ENCODE measurements around the gene CCT8.

The CCT8 gene

DNA sequence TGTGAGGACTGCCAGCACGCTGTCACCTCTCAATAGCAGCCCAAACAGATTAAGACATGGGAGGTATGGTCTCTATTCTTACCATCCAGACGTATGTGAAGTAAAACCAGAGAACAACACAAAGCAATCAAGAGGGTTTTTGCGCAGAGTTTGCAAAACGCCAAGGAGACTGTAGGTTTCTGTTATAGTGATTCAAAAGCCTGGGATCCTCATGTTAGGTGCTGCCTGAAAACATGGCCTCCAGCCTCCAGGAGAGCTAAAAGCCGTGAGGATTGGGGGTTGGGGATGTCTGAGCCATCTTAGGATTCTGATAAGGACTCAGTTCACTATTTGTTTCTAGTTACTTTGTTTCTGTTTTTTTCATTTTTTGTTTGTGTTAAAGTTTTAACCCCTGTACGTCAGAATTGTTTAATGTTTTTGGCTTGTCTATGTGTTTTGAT is 4.2 kb upstream of the CCT8 start:
- peak; percentile 57 for DNase-seq (ENCODE audit: low spot score)

DNA sequence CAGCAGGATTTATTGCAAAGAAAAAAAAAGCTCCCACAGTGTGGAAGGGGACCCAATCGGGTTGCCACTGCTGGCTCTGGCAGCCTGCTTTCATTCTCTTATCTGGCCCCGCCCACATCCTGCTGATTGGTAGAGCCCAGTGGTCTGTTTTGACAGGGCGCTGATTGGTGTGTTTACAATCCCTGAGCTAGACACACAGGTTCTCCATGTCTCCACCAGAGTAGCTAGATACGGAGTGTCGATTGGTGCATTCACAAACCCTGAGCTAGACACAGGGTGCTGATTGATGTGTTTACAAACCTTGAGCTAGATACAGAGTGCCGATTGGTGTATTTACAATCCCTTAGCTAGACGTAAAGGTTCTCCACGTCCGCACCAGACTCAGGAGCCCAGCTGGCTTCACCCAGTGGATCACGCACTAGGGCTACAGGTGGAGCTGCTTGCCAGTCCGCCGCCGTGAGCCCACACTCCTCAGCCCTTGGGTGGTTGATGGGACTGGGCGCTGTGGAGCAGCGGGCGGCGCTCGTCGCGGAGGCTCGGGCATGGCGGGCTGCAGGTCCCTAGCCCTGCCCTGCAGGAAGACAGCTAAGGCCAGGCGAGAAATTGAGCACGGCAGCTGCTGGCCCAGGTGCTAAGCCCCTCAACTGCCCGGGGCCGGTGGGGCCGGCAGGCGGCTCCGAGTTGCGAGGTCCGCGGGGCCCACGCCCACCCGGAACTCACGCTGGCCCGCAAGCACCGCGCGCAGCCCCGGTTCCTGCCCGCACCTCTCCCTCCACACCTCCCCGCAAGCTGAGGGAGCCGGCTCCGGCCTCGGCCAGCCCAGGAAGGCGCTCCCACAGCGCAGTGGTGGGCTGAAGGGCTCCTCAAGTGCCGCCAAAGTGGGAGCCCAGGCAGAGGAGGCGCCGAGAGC is 3.5 kb upstream of the CCT8 start:
- DNase-seq (ENCODE audit: low spot score), result peak; percentile 65

DNA sequence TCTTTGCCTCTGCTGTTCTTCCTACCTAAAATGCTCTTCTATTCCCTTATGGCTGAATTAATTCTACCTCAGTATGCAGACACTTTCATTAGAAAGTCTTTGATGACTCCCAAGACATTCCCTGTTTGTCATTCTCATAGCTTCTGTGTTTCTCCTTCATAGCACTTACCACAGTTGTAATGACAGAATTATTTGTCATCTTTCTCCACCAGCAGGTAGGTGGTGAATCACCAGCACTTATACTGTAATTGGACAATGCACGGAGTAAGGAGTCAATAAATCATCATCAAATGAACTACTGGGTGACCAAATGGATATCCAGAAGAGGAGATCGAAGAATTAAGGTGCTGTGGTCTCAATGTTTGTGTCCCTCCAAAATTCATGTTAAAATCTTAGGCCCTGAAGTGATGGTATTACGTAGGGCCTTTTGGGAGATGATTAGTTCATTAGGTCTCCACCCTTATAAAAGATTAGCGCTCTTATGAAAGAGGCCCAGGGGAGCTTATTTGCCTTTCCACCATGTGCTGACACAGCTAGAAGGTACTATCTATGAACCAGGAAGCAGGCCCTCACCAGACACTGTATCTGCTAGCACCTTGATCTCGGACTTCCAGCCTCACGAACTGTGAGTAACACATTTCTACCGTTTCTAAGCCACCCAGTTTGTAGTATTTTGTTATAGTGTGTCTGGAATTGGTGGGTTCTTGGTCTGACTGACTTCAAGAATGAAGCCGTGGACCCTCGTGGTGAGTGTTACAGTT is 2.4 kb upstream of the CCT8 start:
- DNase-seq (ENCODE audit: low spot score), result no peak

DNA sequence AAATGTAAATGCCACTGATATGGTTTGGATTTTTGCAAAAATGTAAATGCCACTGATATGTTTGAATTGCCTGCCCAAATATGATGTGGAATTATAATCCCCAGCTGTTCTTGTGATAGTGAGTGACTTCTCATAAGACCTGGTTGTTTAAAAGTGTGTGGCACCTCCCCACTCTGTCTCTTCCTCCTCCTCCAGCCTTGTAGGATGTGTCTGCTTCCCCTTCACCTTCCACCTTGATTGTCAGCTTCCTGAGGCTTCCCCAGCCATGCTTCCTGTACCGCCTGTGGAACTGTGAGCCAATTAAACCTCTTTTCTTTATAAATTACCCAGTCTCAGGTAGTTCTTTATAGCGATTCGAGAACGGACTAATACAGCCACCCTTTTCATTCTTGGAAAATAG is 1.3 kb upstream of the CCT8 start:
- DNase-seq (ENCODE audit: low spot score), result no peak

DNA sequence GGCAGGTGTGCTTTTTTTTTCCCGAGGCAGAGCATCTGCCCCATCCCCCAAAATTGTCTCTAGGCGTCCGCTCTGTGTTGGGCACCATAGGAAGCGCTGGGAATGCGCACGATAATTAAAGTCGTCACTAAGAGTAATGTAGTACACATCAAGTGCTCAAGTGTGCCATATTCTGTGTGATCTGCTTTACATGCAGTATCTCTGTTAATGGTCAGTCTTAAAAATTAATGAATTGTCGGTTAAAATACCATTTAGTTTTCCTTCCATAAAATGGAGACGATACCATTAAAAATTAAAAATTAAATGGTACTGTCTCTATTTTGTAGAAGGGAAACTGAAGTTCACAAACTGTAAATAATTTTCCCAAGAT is 544 bp upstream of the CCT8 start:
- no peak for DNase-seq (ENCODE audit: low spot score)

DNA sequence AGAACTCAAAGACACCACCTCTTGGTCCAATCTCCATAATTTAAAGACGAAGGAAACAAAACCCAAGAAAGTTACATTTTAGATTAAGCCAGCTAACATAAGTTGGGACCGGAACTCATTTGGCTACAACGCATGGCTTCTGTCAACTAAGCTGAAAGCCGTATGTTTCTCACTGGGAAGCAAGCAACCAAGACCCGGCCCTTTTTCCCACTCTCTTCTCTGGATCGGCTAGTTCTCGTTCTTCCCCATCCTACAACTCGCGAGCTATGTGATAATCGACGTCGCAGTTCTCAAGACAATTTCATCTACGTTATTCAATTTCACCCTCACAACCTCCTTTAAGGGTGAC is 601 bp downstream of the CCT8 start:
- DNase-seq (ENCODE audit: low spot score), result no peak

DNA sequence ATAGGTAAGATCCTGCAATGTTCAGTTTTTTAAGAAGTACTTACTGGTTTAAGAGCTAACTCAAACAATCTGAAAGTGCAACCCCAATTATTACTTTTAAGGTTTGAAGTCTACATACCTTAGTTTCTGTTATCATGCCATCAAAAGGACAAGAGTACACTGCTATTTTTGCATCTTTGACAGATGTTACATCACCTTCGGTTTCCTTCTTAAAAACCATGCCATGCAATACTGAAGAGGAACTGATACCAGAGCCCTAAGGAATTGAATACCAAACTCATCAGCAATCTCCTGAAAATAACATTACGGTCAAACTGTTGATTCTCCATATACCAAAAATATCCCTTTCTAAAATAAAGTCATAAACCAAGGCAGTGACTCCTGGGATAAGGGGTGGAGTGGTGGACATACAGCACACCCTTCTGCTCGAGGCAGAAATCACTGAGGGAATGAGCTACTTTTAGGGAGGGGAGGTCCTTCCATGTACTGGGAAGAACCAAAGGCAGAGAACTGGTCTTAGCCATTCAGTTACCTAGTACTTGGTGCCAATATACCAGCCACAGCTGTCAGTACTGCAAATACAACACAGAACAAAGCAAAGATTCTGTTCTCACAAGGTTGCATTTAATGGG is 8.5 kb downstream of the CCT8 start:
- DNase-seq (ENCODE audit: low spot score), result no peak

DNA sequence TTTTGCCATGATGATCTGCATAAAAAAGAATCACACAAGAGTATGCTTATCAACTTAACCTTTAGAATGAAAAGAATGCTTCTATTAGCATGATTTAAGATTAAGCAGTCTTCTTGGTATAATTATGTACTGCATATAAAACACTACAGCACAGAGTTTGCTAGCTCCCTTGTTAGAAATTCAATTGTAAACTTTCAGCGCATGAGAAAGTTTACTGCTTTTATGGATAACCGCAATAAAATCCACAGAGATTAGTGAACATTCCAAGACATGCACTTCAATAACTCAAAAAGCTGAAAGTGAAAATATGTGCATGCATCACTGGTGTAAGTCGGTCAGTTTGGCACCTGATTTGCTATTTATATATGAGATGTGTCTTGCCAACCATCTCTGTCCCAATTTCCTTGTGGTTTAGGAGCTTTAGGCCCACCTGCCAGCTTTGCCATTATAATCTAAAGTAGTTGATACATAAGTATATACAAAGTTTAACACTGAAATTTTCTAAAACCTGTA is 16.9 kb downstream of the CCT8 start:
- DNase-seq (ENCODE audit: low spot score), result no peak

DNA sequence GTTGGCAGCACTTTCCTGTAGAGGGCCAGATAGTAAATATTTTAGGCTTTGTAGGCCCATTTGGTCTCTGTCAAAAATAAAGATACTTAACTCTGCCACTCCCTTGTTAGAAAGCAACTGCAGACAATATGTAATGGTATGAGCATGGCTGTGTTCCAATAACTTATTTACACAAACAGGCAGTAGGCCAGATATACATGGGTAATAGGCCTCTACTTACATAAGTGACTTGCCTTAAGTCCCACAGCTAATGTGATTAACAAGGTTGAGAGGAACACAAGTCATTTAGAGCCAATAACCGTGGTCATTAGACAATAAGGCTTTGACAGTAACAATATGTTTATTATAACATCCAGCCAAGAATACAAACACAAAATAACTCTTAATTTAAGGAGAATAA is 17.4 kb downstream of the CCT8 start:
- DNase-seq (ENCODE audit: low spot score), result peak; percentile 17

DNA sequence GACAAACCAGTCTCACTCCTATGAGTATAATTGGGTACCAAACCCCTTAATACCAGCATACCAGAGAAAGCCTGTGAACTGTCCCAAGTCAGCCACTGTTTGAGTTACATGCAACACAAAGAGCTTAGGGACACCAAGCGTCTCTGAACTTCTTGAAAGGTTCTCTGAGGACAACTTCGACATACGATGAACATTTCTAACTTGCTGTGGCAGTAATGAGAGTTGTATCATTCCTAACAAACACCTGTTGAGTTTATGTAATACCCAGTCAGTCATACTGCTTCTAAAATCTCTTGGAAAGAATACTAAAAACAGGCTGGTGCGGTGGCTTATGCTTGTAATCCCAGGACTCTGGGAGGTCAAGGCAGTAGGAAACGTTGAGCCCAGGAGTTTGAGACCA is 18.4 kb downstream of the CCT8 start:
- DNase-seq (ENCODE audit: low spot score), result peak; percentile 64

DNA sequence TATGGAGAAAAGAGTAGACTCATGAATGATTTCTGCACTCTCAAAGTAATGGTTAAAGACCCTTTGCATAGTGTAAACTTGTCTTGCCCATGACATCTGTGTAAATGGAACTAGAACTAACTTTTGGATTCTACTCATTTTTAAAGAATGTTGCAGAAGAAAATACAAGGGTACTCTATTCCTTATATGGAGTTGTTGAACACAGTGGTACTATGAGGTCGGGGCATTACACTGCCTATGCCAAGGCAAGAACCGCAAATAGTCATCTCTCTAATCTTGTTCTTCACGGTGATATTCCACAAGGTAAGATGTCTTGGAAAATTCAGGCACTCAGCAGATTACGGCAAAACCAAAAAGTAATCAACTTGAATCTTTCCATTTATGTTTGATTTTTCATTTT is 19.8 kb downstream of the CCT8 start:
- DNase-seq (ENCODE audit: low spot score), result peak; percentile 24

DNA sequence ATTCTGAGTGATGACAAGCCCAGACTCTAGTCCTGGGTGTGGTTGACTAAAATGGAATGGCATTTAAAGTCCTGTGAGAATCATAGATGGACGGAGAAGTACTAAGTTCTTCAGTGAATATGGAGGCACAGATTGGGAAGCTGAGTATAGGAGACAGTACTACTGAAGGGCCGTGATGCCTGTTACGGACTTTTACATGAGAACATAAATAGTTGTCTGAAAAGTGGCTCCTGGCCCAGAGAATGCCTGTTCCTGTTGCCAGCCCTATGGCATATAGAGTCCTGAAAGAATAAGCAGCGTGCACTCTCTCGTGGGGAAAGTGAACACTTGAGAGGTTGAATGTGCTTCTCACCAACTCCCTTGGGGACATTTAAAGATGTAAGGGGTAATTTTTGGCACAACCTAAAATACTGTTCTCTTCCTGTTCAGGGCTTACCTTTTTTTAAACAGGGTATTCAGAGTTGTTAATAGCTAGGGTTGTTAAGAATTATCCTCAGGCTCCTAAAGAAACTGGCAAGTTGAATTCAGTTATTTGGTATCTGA is 20.4 kb downstream of the CCT8 start:
- peak; percentile 47 for DNase-seq (ENCODE audit: low spot score)

DNA sequence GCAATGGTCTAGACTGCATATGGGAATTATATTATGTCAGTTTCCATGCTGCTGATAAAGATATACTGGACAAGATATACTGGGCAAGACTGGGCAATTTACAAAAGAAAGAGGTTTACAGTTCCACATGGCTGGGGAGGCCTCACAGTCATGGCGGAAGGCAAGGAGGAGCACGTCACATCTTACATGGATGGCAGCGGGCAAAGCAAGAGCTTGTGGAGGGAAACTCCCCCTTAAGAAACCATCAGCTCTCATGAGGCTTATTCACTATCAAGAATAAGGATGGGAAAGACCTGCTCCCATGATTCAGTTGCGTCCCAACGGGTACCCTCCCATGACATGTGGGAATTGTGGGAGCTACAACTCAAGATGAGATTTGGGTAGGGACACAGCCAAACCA is 21.2 kb downstream of the CCT8 start:
- DNase-seq (ENCODE audit: low spot score), result peak; percentile 17

DNA sequence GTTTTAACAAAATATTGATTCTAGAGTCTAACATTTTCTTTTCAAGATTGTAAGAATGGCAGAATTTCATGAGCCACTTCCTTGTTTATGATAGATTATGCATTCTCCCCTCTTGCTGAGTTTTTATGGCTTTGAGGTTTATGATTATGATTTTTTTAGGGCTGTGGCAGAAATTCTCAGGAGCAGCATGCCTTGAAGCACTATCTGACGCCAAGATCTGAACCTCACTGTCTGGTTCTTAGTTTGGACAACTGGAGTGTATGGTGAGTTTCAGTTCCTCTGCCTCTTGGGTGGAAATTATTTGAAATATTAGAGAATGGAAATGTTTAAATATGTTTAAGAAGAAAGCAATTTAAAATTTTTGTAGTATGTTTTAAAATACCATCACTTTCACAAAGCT is 38.8 kb downstream of the CCT8 start:
- DNase-seq (ENCODE audit: low spot score), result no peak

DNA sequence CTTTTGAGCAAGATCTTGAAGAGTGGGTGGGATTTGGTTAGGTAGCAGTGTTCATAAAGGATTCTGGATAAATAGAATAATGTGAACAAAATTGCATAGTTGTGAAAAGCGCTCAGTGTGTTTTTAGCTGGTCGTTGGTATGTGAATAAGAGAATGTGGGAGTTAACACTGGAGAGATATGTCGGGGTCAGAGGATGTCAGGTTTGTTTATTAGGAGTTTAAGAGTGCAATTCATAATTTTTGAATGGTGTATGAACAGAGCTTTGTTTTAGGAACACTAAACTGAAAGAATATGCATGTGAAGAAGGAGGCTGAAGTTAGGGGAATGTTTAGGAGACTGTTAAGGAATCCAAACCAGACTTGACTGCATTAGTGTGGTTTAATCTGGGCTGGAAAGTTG is 39.6 kb downstream of the CCT8 start:
- no peak for DNase-seq (ENCODE audit: low spot score)

DNA sequence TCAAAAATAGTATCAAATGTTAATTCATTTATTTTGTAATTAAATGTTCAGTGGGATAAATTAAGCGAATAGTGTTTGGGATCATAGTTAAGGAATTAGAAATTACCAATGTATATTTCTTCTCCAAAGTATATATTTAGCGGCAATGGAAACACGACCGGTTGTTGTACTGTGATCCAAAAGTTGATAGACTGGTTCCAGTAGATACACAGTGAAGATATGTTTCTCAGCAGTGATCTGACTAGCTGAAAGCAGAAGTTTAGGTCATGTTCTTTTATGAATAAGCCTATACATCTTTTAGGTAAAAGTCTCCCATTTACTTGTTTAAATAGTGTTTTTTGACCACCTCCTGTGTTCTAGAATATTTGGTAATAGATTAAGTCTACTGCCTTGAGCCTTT is 40.1 kb downstream of the CCT8 start:
- no peak for DNase-seq (ENCODE audit: low spot score)

DNA sequence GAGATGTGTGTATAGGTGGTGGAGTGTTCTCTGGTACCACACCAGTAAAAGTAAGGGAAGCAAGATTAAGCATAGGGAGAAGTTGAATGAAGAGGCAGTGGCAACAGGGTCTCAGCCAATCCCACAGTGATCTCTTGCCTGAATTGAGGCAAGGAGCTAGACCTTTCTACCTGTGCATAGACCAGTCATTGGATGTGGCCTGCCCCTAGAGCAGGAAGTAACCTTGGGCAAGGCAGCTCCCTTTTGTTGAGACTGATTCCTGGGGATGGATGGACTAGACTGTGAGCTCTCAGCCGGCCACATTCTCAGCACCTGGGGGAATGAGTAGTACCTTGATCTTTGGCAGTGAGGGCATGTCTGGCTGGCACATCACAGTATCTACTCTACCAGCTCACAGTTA is 42.5 kb downstream of the CCT8 start:
- DNase-seq (ENCODE audit: low spot score), result no peak

DNA sequence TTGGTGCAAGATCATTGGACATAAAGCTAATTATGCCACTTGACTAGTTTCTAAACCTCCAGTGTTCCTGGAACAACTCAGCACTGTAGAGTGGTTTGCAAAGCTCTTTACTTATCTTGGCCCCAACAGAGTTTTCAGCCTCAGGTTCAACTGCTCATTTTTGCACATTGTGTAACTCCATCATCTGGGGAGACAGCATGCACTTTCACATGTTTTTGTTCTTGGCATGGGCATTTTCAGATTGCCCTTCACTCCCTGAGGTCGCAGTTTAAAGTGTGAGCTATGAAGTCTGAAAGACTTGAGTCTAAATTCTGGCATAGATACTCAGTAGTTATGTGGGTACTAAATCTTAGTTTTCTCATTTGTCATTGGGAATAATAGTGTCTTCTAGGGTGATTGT is 43.9 kb downstream of the CCT8 start:
- DNase-seq (ENCODE audit: low spot score), result no peak

DNA sequence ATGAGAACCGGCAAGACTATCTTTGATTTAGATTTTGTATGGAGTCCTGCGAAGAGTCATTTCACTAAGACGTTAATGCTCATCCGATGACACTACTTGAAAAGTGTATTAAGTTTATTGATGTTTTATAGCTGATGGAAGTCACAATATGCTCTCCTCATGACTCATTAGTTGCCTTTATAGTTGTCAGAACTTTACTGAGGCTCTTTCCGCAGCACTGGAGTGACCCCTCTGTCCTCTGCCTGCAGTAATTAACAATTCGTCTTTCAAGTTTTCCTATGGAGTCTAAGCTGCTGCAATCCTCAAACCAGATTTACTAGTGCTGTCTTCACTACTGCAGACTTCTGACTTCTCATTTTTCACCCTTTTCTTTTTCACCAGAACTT is 48.1 kb downstream of the CCT8 start:
- DNase-seq (ENCODE audit: low spot score), result no peak

DNA sequence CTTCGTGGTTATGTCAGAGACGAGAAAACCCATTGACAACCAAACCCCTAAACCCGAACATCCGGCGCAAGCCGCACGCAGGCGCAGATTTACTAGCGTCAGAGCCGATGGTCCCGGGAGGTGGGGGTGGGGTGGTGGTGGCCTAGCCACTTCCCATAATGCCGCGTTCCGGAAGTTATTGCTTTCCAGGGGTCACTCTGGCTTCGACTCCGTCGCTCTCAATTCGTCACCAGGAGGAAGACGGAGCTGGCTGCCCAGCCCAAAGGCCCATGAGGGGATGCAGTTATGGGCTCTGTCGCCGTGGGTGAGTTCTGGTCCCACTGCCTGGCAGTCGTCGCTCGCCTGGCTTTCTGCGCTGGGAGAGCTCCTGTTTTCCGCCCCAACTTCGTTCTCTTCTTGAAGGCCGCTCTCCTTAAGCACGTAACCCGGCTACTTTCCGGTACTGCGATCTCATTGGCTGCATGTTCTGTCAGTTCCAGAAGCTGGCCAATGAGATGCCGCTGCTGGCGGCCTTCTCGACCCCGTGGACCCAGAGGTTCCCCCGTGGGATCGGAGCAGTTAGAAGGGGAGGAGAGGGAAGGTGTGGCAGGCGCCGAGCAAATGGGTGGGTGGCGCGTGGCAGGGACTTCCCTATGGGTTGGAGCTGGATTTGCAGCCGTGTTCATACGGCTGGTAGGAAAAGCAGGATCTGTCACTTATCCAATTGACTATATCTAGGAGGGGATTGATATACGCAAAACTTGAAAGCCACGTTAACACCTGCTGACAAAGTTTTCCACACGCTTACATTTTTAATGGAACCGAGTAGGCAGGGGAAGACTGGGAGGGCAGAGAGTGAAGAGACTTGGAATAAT is 48.7 kb downstream of the CCT8 start, which contains the start of gene USP16:
USP16 (plus strand) TSS at position 195 of the 854 bp plus-strand sequence. CDS start 3,246 bp downstream, outside the sequence.
- DNase-seq (ENCODE audit: low spot score), result peak; percentile 98

DNA sequence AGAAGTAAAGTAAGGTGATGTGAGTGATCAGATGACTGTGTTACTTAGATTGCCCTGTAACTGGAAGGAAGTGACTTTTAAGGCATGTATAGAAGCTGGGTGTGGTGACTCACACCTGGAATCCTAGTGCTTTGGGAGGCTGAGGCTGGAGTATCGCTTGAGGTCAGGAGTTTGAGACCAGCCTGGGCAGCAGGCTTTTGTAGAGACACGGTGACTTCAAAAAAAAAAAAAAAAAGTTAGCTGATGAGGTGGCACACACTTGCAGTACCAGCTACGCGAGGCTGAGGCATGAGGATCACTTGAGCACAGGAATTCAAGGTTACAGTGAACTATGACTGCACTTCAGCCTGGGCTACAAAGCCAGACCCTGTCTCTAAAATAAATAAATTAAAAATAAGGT is 51.3 kb downstream of the CCT8 start:
- no peak for DNase-seq (ENCODE audit: low spot score)

Measured in cerebellar cortex (tissue), 1 donor.